ENCODE data around the gene IRF8.

Gene IRF8

GRCh38 chr16:85963753-85964285 is 64.9 kb downstream of the IRF8 start:
- DNase-seq = no peak

- no peak for DNase-seq
Observed at GRCh38 chr16:85965125-85965524, 66.2 kb downstream of the IRF8 start.

- DNase-seq = no peak
Observed at GRCh38 chr16:85967111-85967510, 68.1 kb downstream of the IRF8 start.

- no peak for DNase-seq
Observed at GRCh38 chr16:85968041-85968920, 69.3 kb downstream of the IRF8 start.

GRCh38 chr16:85969159-85969558 is 70.2 kb downstream of the IRF8 start:
- no peak for DNase-seq

- DNase-seq = no peak
Observed at GRCh38 chr16:85969591-85969990, 70.6 kb downstream of the IRF8 start.

GRCh38 chr16:85970016-85970733 is 71.2 kb downstream of the IRF8 start:
- no peak for DNase-seq

- DNase-seq = no peak
Observed at GRCh38 chr16:85970738-85971137, 71.8 kb downstream of the IRF8 start.
